ENCODE results near the gene MEF2C.

DNA sequence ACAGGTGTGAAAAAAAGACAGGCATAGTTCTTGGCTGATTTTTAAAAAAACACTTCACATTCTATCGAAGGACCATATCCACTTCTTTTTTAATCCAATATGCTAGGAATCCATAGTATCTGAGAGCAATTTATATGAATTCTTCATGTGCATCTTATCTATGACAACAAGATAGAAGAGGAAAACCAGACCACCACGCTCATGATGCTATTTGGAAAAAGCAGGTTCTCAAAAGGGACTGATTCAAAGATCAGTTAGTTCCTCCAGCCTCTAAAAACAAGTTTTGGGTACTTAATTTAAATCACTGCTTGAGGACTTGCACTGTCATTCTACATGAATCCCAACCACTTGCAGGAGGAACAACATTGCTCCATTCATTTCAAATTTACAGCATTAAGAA, 6.3 kb downstream of the MEF2C start:
- TF ChIP-seq ASH2L (IDR thresholded peaks at IDR 0.05; ENCODE audit: insufficient read length, low read depth, low read length), result no peak
- TF ChIP-seq, protein P1, sequence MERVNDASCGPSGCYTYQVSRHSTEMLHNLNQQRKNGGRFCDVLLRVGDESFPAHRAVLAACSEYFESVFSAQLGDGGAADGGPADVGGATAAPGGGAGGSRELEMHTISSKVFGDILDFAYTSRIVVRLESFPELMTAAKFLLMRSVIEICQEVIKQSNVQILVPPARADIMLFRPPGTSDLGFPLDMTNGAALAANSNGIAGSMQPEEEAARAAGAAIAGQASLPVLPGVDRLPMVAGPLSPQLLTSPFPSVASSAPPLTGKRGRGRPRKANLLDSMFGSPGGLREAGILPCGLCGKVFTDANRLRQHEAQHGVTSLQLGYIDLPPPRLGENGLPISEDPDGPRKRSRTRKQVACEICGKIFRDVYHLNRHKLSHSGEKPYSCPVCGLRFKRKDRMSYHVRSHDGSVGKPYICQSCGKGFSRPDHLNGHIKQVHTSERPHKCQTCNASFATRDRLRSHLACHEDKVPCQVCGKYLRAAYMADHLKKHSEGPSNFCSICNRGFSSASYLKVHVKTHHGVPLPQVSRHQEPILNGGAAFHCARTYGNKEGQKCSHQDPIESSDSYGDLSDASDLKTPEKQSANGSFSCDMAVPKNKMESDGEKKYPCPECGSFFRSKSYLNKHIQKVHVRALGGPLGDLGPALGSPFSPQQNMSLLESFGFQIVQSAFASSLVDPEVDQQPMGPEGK (CRISPR knock-in tag; IDR thresholded peaks at IDR 0.05), result no peak
- TF ChIP-seq, protein P2, sequence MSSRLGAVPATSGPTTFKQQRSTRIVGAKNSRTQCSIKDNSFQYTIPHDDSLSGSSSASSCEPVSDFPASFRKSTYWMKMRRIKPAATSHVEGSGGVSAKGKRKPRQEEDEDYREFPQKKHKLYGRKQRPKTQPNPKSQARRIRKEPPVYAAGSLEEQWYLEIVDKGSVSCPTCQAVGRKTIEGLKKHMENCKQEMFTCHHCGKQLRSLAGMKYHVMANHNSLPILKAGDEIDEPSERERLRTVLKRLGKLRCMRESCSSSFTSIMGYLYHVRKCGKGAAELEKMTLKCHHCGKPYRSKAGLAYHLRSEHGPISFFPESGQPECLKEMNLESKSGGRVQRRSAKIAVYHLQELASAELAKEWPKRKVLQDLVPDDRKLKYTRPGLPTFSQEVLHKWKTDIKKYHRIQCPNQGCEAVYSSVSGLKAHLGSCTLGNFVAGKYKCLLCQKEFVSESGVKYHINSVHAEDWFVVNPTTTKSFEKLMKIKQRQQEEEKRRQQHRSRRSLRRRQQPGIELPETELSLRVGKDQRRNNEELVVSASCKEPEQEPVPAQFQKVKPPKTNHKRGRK (CRISPR knock-in tag; IDR thresholded peaks at IDR 0.05), result no peak
